SK-N-SH (cell line): ENCODE data around the gene CHST11.

Source experiments
- RFX5 ChIP-seq: IDR thresholded peaks from 2 replicates; pipeline ENCODE4 v1.6.1; 2012; ENCODE audit warnings: mild to moderate bottlenecking, improper control_type of control experiment, low read length
- TF ChIP-seq, protein P1 (sequence below): IDR thresholded peaks from 2 replicates; pipeline ENCODE4 v1.6.1; 2012; ENCODE audit warnings: mild to moderate bottlenecking, low read depth, low read length, moderate library complexity
- TF ChIP-seq, protein P2 (sequence below): fragments of 200-600 bp; sonication (generic); IDR thresholded peaks from 2 replicates; pipeline ENCODE4 v1.6.1; 2017; ENCODE audit warnings: antibody characterized with exemption, mild to moderate bottlenecking, moderate library complexity

DNA sequence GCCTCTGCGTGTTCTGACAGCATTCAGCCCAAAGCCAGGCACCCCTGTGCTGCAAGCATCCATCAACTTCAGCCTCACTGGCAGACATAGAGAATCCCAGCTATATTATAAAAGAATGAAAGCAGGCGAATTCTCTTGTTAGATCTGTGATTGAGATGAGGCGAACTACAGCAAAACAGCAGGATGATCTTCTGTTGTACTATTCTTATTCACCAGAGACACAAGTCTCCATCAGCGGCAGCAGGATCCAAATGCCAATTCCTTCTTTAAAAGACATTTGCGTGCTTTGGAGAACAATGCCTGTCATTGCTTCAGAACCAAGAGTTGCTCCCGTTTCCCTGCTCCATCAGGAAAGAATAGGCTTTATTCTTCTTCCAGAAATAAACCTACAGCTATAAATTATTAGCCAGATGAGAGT is 312.4 kb downstream of the CHST11 start:
- TF ChIP-seq, protein P1, sequence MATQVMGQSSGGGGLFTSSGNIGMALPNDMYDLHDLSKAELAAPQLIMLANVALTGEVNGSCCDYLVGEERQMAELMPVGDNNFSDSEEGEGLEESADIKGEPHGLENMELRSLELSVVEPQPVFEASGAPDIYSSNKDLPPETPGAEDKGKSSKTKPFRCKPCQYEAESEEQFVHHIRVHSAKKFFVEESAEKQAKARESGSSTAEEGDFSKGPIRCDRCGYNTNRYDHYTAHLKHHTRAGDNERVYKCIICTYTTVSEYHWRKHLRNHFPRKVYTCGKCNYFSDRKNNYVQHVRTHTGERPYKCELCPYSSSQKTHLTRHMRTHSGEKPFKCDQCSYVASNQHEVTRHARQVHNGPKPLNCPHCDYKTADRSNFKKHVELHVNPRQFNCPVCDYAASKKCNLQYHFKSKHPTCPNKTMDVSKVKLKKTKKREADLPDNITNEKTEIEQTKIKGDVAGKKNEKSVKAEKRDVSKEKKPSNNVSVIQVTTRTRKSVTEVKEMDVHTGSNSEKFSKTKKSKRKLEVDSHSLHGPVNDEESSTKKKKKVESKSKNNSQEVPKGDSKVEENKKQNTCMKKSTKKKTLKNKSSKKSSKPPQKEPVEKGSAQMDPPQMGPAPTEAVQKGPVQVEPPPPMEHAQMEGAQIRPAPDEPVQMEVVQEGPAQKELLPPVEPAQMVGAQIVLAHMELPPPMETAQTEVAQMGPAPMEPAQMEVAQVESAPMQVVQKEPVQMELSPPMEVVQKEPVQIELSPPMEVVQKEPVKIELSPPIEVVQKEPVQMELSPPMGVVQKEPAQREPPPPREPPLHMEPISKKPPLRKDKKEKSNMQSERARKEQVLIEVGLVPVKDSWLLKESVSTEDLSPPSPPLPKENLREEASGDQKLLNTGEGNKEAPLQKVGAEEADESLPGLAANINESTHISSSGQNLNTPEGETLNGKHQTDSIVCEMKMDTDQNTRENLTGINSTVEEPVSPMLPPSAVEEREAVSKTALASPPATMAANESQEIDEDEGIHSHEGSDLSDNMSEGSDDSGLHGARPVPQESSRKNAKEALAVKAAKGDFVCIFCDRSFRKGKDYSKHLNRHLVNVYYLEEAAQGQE: no peak
- TF ChIP-seq, protein P2, sequence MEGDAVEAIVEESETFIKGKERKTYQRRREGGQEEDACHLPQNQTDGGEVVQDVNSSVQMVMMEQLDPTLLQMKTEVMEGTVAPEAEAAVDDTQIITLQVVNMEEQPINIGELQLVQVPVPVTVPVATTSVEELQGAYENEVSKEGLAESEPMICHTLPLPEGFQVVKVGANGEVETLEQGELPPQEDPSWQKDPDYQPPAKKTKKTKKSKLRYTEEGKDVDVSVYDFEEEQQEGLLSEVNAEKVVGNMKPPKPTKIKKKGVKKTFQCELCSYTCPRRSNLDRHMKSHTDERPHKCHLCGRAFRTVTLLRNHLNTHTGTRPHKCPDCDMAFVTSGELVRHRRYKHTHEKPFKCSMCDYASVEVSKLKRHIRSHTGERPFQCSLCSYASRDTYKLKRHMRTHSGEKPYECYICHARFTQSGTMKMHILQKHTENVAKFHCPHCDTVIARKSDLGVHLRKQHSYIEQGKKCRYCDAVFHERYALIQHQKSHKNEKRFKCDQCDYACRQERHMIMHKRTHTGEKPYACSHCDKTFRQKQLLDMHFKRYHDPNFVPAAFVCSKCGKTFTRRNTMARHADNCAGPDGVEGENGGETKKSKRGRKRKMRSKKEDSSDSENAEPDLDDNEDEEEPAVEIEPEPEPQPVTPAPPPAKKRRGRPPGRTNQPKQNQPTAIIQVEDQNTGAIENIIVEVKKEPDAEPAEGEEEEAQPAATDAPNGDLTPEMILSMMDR: no peak
- TF ChIP-seq RFX5: no peak
